Adrenal gland (tissue), 5 donors: Measurements from ENCODE around the gene CENPP.
A peak's percentile ranks its signal among the peaks of the same experiment; 100 is the strongest.

Experiments
- CTCF ChIP-seq, 6 experiments: fragments of 450-650 bp in 4 of 6; fragments of 200-600 bp in 2 of 6; sonication (generic) in 1 of 6; IDR thresholded peaks; 1 replicate in 5 of 6; 2 replicates in 1 of 6; pipeline versions ENCODE4 v1.5.1 to v1.8.0; 2016 to 2021; ENCODE audit warnings: antibody characterized with exemption in 6 of 6, mild to moderate bottlenecking in 2 of 6, moderate library complexity in 1 of 6
- POLR2A ChIP-seq, 2 donors: fragments of 450-650 bp; IDR thresholded peaks; one replicate each; pipeline ENCODE4 v1.6.1; 2017; ENCODE audit warnings: antibody characterized with exemption in 2 of 2, mild to moderate bottlenecking in 2 of 2, moderate library complexity in 1 of 2
- donor health status: DM: no; HTN: no; CAD: no.

- TF ChIP-seq CTCF (IDR thresholded peaks at IDR 0.05) (no peak), POLR2A (IDR thresholded peaks at IDR 0.05) (peak in 1 of 2 donors; percentile 6)
Measured at GRCh38 chr9:92324889-92325268, 874 bp upstream of the CENPP start.
